OCI-LY1 (cell line): ENCODE results near the gene A2ML1.

Experiments
- EZH2 ChIP-seq: fragments of 200-600 bp; sonication (generic), shearing (Covaris generic); IDR thresholded peaks from 2 replicates; pipeline ENCODE4 v1.8.0; 2017; ENCODE audit warnings: borderline replicate concordance, mixed run types, mild to moderate bottlenecking, antibody characterized with exemption, low read length, moderate library complexity, mixed read lengths
- TF ChIP-seq, protein P1 (sequence below): fragments of 200-600 bp; sonication (generic), shearing (Covaris generic); IDR thresholded peaks from 2 replicates; pipeline ENCODE4 v1.5.1; 2017; ENCODE audit warnings: mild to moderate bottlenecking, antibody characterized with exemption, low read length, moderate library complexity, mixed read lengths

GRCh38 chr12:8829125-8829518 lies 6.7 kb downstream of the A2ML1 start:
- TF ChIP-seq, protein P1, sequence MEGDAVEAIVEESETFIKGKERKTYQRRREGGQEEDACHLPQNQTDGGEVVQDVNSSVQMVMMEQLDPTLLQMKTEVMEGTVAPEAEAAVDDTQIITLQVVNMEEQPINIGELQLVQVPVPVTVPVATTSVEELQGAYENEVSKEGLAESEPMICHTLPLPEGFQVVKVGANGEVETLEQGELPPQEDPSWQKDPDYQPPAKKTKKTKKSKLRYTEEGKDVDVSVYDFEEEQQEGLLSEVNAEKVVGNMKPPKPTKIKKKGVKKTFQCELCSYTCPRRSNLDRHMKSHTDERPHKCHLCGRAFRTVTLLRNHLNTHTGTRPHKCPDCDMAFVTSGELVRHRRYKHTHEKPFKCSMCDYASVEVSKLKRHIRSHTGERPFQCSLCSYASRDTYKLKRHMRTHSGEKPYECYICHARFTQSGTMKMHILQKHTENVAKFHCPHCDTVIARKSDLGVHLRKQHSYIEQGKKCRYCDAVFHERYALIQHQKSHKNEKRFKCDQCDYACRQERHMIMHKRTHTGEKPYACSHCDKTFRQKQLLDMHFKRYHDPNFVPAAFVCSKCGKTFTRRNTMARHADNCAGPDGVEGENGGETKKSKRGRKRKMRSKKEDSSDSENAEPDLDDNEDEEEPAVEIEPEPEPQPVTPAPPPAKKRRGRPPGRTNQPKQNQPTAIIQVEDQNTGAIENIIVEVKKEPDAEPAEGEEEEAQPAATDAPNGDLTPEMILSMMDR, result no peak
- TF ChIP-seq EZH2, result no peak
